Hematopoietic multipotent progenitor cell treated with erythropoietin and hydrocortisone succinate and interleukin-3 and kit ligand, for 6 days (in vitro differentiated cells): Measurements from ENCODE around the gene RSPO1.
"Not testable (repeated sequence)": the region's sequence is repeated elsewhere in the genome, so short reads cannot be mapped to it uniquely, and the experiment has no call there.

Source experiments
- DNase-seq: peaks from one replicate; pipeline ENCODE4 v3.0.0-alpha.2; 2015

RSPO1 gene

DNA sequence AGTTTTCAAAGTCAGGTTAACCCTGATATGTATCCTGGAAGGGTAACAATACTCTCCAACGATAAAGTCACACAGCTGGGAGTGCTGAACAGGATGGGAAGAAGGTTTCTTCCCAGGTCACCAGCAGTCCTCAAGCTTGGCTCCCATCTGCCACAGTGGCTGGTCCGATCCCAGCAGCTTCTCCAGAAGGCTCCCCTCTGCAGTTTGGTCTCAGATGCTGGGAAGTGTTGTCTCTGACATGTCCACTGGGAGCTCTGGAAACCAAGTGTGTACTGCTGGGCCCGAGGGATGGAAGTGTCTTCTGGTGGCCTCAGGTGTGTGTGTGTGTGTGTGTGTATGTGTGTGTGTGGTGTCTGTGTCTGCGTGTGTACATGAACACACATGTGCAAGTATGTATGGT is 22.5 kb downstream of the RSPO1 start:
- DNase-seq = no peak

DNA sequence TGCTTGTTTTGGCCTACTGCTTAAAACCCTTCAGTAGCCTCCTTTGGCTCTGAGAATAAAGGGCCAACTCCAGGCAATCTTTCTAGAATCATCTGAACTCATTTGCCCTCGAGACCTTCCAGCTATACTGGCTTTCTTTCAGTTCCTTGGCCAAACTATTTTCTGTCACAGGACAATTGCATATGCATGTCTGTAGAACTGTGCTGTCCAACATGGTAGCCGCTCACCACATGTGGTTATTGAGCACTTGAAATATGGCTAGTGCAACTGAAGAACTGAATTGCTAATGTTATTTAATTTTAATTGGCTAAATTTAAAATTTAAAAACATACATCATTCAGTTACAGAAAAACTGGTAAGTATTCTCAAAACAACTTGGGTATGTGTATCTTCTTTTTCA is 24.7 kb downstream of the RSPO1 start:
- DNase-seq = no peak

DNA sequence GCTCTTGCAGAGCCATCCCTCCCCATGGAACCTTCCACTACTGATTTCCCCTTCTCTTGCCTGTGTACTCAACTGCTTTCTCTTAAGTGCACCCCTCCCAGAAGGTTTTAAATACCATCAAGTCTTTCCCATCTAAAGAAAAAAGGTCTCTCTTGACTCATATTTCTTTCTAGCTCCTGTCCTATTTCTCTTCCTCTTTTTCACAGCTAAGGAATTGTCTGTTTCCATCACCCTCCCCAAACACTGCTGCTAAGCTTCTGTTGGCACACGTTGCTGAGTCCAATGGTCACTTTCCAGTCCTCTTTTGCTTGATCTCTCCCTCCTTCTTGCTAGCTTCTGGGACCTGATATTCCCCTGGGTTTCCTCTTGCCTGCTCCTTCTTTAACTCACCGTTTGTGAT is 25.7 kb downstream of the RSPO1 start:
- DNase-seq = no peak

DNA sequence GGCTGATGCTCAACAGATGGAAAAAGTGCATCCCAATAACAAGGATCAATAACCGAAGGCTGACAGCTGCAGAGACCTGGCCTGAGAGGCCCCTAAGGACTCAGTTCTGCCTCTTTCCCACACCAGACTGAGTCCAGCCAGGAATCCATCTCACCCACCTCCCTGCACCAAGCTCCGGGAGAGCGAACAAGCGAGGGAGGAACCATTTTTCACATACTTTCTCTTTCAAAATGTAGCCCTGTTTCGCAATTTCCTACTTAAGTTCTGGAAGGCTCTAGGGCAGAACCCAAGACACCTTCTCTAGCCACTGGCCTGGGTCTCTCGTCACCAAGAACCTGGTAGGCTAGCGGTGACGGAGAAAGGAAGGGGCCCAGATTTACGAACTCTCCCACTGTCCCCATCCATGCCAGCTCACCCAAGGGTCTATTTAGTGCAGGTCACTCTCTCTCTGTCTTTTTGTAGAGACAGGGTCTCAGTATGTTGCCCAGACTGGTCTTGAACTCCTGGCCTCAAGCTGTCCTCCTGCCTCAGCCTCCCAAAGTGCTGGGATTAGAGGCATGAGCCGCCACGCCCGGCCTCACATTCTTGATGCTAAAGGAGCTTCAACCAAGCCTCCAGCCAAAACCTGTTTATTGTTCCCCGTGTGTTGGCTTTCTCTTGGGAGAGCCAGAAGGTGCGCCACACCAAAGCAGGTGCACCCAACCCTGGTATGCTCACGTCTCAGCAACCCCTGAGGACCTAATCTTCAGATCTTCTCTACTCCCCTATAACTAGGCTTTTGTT is 28.0 kb downstream of the RSPO1 start:
- no peak for DNase-seq

DNA sequence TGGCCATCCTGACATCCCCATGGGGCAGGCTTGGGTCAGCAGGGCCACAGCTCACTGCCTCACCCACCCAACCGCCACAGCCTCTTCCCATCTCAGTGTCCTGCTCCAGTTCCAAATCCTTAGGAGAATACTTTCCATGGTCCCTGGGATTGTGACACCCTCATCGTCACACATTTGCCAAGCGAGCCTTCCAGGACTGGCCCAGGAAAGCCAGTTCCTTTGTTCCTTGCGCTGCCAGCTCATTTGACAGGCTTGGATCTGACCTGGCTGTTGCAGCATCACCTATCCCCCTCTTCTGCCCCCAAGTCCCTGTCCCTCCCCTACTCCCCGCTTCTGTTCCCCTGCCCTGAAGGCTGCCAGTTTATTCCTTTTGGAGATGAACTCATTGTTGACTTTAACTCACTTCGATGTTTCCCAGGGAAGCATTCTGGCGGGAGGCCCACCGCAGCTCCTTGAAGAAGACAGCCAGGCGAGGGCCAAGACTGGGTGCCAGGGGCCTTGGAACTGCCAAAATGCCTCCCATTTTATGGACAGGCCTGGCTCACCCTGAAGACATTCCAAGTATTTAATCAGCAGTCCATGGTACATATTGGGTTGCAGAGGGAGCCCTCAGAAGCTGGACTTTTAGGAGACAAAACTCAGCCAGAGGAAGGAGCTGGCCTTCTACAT is 28.8 kb downstream of the RSPO1 start:
- DNase-seq = no peak

DNA sequence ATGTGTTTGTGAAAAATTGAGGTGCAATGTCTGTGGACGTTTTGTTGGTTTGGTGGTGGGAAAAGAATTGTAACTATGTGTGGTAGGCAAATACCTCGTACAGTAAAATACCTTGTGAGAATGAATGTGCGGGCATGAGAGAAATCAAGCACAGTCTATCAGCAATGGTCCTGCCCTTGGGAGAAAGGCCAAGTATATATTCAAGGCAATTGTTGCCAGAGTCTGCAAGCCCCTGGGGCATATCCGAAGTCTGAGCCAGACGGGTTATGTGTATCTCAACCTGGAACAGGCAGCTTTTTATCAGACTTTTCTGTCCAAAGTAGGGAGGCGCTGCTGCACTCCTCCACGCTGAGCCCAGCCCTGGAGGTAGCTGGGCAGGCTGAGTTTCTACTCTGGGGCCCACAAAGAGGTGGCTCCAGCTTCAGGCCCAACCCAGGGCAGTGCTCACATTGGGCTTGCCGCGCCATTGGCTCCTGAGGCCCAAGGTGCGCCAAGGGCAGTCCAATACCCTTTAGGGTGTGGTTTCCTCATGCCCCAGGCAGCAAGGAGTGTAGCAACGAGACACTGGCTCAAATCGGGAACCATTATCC is 29.5 kb downstream of the RSPO1 start:
- no peak for DNase-seq

DNA sequence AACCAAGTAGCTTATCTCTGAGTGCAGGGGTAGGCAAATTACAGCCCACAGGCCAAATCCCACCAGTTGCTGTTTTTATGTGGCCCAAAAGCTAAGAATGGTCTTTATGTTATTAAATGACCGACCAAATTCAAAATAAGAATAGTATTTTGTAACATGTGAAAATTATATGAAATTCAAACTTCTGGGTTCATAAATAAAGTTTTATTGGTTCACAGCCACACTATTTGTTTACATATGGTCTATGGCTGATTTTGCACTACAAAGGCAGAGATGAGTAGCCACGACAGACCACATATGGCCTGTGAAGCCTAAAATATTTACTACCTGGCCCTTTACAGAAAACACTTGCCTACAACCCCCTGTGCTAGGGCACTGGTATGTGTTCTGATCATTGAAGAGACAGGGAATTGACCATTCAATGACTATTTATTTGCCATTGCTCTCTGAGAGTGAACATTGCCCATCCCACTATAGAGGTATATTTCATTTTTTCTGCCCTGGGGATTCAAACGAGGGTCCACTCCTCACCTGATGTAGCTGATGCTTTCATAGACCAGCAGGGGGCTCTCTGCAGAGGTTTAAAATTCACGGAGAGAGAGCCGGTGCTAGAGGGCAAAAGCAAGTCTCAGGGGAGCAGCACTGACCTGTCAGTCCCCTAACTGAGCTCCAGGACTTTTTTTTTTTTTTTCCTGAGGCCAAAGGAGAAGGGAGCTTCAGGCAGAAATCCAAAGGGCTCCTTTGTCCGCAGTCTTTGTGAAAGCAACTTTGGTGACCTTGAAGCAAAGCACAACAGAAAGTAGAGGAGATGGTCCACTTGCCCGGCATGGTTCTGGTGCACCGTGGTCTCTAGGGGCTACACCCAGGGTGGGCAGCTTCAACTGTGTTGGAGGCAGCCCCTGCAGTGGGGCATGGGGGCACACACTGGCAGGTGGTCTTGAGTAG is 31.7 kb downstream of the RSPO1 start:
- DNase-seq = peak; percentile 83

DNA sequence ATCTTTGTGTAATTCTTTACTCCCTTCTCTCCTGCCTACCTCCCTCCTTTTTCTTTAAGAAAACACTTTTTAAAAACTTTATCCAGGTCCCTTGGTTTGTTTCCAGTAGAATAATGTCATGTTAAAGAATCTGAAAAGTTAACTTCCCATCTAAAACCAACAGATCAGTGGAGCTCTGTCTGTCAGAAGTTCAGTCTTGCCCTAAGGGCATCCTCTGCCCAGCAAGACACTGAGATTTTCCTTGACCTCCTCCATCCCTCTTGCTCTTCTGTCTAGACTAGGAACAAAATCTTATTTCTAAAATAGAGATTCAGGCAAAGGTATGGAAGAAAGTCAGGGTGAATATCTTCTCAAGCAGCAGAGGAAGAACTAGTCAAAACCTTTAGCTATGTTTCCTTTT is 33.3 kb downstream of the RSPO1 start:
- no peak for DNase-seq

DNA sequence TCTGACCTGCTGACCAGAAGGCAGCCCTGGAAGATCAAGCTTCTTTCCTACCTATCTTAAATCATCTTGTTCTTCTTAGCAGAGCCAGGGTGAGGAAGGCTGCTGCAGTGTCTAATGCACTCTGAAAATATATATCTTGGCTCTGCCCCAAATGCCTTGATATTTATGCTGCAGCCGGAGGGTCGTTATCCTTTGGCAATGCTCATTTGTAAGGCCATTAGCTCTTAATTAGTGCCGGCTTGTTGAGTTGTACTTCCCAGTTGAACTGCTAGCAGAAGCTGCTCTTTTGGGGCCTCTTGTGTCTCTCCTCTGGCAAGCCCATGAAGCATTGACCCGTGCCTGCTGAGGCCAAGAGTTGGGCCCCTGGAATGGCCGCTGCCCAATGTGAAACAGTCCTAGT is 34.8 kb downstream of the RSPO1 start:
- DNase-seq = no peak

DNA sequence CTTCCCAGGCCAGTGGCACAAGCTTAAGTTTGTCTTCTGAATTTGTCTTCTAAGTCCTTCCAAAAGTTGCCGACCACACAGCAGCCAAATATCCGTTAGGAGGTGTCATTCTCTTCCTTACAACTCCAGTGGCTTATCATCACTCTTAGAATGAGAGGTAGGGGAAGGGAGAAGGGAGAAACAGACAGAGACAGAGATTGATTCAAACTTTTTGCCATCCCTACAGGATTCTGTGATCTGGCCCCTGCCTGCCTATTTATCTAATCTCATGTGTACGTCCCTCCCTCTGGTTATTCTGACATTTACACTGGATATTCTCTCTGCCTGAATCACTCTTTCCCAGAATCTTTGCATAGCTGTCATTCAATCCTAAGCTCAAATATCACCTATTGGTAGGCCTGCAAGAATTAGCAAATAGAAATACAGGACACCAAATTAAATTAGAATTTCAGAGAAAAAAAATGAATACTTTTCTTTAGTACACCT is 38.5 kb downstream of the RSPO1 start:
- no peak for DNase-seq

DNA sequence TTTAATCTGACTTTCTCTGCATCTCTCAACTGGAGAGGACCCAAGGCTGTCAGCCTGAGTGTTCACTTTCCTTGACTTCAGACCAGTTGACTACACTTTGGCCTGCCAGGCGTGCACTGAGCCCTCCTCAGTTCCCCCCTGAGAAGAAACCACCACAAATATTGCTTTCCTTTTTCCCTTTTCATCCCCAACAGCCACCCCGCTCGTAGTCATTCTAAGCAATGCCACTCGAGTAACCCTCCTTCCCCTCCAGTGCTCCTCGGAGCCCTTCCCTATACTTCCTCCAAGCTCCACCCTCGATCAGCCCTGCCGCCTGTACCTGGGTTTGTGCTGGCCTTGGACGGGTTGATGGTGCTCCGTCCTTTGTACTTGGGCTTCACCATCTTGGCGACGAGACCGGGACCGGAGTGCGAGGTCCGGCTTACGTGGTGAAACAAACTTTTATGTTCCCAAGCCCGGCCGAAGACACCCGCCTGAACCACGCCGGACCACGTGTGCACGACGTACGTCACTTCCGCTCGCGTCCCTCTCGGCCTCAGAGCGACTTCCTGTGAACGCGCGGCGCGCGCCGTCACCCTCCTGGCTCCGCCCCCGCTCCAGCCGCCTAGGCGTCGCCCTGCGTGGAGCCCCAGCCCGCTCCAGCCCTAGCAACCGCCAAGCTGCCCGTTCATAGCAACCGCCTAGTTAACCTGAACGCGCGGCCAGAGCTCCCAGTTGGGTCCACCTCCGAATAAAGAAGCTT is 39.1 kb downstream of the RSPO1 start, which contains the start of gene GNL2:
TSS of gene GNL2 (minus strand) at position 498 of the 742 bp plus-strand sequence. CDS start at position 383, 115 bp downstream.
- DNase-seq = peak; percentile 98

DNA sequence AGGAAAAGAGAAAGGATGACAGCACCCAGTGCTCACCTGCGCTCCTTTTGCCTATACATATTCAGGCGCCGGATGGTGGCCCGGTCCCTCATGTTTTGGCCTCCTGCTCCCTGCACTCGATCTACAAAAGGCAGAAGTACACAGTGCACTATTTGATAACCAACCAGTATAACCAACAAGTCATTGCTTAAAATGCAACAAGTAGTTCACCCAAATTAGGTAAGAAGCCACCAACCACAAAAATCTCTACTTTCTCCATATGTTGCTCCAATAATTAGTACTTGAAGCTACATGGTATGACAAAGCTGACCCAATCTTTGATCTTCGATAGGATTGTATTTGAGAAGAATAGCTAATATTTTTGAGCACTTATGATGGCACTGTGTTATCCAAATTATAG is 41.0 kb downstream of the RSPO1 start:
- no peak for DNase-seq

DNA sequence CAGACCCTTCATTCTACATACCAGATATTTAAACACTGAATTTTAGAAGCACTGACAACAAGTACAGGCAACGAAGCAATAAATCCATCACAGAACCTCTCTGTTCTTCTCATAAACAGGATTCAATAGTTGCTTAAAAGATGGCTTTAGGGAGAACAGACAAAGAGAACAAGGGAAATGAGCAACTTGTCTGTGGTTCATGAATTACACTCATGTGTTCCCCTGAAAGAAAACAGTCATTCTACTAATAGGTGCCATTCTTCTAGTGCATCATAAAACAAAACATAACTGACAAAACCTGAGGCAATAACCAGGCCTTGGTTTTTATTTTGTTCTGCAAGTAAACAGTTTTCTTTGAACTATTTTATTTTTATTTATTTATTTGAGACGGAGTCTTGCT is 45.8 kb downstream of the RSPO1 start:
- DNase-seq = no peak

DNA sequence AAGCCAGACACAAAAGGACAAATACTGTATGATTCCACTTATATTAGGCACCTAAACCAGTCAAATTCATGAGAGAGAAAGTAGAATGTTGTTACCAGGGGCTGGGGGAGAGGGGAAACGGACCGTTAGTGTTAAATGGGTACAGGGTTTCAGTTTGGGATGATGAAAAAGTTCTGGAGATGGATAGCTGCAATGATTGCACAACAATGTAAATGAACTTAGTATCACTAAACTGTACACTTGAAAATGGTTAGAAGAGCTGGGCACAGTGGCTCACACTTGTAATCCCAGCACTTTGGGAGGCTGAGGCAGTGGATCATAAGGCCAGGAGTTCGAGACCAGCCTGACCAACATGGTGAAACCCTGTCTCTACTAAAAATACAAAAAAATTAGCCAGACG is 50.1 kb downstream of the RSPO1 start:
- not testable (repeated sequence) for DNase-seq

DNA sequence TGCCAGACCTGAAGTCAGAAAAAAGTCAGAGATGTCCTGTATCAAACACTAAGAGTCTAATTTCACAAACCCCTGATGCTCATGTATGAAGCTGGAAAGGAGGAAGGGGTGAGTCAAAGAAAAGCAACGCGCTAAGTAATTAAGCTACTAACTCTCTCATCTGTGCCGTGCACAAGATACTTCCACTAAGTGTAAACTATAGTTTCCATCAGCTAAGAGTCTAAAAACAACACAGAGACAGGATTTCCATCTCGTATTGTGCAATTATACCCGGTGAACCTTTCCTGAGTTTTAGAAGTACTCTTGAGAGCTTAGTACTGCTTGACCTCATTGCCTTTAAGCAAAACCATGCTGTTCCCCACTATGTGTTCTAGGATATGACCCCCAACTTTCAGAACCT is 59.0 kb downstream of the RSPO1 start:
- no peak for DNase-seq

DNA sequence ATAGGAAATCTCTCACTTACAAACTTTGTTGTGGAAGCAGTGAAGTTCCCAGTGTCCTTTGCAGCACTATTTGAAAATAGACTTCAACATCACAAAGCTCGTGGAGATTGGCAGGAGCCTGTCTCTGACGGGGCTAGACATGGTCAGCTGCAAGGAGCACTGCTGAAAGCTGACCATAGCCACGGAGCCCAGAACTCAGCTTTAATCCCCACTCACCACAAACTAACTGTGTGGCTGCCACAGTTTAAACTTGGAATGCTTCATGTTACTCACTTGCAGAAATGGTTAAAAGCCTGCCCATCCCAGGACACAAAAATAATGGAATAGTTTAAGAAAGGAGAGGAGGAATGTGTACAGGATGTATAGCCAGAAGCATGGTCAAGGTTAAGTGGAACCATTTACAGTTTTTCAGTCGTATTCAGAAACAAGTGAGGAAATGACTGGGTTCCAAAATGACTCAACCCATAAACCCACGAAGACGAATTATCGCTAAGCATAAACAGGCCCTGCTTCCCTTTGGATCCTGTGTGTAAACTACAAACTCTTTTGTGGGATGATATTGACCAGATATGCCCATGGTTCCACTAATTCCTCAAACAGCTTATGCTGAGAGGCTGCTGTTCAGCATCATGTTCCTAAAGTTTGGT is 59.7 kb downstream of the RSPO1 start:
- DNase-seq = no peak

DNA sequence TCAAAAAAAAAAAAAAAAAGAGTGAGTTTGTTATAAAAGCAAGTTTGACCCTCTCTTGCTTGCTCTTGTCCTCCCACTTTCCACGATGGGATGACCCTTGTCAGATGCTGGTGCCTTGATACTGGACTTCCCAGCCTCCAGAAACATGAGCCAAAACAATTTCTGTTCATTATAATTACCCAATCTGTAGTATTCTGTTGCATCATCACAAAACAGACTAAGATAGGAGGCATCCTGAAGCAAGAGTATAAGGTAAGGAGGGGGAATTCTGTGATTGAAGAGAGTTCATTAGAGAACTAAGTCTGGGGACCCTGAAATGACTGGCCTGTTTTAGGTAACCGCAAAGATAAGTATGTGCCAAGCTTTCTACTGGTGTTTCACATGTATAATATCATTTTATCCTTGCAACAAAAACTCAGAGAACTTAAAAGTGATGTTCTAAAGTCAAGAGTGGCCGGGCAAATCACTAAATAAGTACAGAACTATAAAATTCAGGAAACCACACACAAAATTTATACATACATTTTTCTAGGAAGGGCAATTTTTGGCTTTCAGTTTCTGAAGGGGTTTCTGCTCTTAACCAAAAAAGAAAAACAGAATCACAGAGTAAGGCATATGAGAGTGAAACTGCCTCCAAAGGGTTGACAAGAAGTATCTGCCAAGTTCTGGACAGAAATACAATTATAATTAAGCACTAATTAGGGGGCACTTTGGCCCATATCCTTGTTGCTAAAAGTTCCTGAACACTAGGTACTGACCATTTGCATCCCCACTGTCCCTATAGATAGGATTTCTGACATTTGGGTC is 64.0 kb downstream of the RSPO1 start:
- DNase-seq = no peak

DNA sequence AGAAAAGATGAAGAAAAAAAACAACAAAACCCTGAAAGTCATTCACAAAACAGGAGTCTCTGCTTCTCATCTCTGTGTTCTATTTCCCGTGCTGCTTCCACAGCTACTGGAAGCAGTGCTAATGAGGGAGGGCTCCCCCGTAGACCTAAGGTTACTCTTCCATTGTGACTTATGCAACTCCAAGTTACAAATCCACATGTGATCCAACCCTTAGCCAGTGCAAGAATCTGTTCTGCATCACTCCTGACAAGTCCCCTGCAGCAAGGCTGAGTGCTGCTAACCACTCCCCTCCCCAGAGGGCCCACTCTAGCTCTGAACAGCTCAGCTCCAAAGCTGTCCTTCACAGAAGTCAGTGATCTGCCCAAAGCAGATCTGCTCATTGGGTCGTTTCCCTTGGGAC is 67.7 kb downstream of the RSPO1 start:
- no peak for DNase-seq

DNA sequence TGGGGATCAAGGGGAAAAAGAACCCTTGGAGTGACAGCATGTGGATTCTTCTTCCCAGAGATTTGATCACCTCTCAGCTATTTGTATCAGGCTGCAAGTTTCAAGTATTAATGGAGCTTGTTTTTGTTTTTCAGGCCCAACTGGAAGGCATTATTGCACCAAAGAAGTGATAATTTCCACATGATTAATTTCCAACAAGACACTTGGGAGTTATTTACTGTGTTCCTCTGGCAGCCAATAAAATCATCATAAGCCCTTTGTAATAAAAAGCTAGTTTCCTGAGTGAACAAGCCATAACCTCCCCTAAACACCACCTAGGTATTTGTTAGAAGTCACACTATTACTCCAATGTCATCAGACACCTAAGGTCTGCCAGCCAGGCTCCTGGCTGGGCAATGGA is 69.8 kb downstream of the RSPO1 start:
- DNase-seq = no peak

DNA sequence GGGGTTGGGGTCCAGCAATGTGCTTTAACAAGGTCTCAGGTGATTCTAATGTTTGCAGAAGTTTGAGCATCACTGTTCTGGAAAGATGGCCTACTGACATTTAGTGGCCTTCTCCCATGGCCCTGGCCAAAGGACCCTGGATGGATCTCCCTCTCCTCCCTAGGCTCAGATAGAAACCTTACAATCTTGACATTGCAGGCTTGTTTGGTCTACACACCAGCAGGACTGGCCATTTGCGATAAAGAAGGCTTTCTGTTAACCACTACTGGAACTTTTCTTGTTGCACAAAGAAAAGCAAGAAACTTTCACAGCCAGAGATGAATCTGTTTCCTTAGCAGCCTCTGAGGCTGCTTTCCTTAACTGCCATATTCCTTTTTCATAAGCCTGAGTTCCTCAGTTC is 71.7 kb downstream of the RSPO1 start:
- DNase-seq = peak; percentile 41
